HEK293T (cell line): Measurements from ENCODE around the gene CAMSAP1.

Experiments used
- CTBP1 ChIP-seq: fragments of 450-650 bp; IDR thresholded peaks from 2 replicates; pipeline ENCODE4 v1.6.1; 2016; ENCODE audit warnings: borderline replicate concordance
- ELF4 ChIP-seq: fragments of 450-650 bp; IDR thresholded peaks from 2 replicates; pipeline ENCODE4 v1.6.1; 2017; ENCODE audit warnings: antibody characterized with exemption
- FOXM1 ChIP-seq: fragments of 450-650 bp; IDR thresholded peaks from 2 replicates; pipeline ENCODE4 v1.6.1; 2017; ENCODE audit warnings: mild to moderate bottlenecking, borderline replicate concordance
- HDGF ChIP-seq: fragments of 450-650 bp; IDR thresholded peaks from 2 replicates; pipeline ENCODE4 v1.6.1; 2017; ENCODE audit warnings: antibody characterized with exemption, borderline replicate concordance
- L3MBTL2 ChIP-seq: fragments of 450-650 bp; conservative IDR thresholded peaks from 2 replicates; pipeline ENCODE4 v1.6.1; 2016; ENCODE audit warnings: mild to moderate bottlenecking
- PKNOX1 ChIP-seq: fragments of 450-650 bp; IDR thresholded peaks from 2 replicates; pipeline ENCODE4 v1.6.1; 2016
- SP1 ChIP-seq: fragments of 450-650 bp; IDR thresholded peaks from 2 replicates; pipeline ENCODE4 v1.6.1; 2017
- SUZ12 ChIP-seq: fragments of 450-650 bp; IDR thresholded peaks from 2 replicates; pipeline ENCODE4 v1.6.1; 2016; ENCODE audit warnings: mild to moderate bottlenecking
- TARDBP ChIP-seq: fragments of 450-650 bp; IDR thresholded peaks from 2 replicates; pipeline ENCODE4 v1.6.1; 2016
- ZNF384 ChIP-seq: fragments of 450-650 bp; IDR thresholded peaks from 2 replicates; pipeline ENCODE4 v1.6.1; 2016

- TF ChIP-seq ZNF384, result no peak
- no peak for TF ChIP-seq HDGF
- no peak for TF ChIP-seq SP1
- no peak for TF ChIP-seq PKNOX1
- TF ChIP-seq SUZ12, result no peak
- no peak for TF ChIP-seq FOXM1
- TF ChIP-seq CTBP1, result no peak
- no peak for TF ChIP-seq ELF4
- TF ChIP-seq L3MBTL2, result no peak
- TF ChIP-seq TARDBP, result no peak
These were observed 138.7 kb downstream of the CAMSAP1 start for GRCh38 chr9:135768516-135769218.
